Right renal cortex interstitium (tissue), 3 donors: ENCODE measurements around the gene FIGNL2. TPM values are rescaled to one million over a fixed set of nuclear protein-coding genes. Genes with fewer than 3 reads are reported as not detected.

Experiments
- DNase-seq, 3 donors: peaks; one replicate each; pipeline ENCODE4 v3.0.0-alpha.2; 2013; ENCODE audit warnings: low read depth in 3 of 3, low spot score in 2 of 3
- polyA plus RNA-seq, 3 donors: library from polyadenylated mRNA; unstranded; fragments of 120-200 nt; gene quantifications; one replicate each; pipeline ENCODE4 v1.2.1, GENCODE V29; 2013; ENCODE audit not compliant: insufficient read length in 3 of 3

Gene FIGNL2
- polyA plus RNA-seq, 3 donors, result 3.2 to 3.3 (median 3.3) TPM

DNA sequence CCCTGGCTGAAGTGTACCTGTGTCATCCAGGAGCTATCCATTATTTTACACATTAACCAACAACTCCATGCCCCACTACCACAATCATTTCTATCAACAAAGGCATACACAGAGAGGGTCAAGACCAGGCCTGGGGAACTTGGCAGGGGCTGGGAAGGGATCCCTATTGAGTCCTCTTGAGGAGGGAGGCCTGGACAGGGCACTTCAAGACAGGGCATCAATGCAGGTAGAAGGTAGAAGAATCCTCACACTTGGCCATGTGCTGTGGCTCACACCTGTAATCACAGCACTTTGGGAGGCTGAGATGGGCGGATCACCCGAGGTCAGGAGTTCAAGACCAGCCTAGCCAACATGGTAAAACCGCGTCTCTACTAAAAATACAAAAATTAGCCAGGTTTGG, 26.0 kb upstream of the FIGNL2 start:
- DNase-seq, result no peak

GRCh38 chr12:51874000-51874399, 25.5 kb upstream of the FIGNL2 start:
- DNase-seq, result no peak

GRCh38 chr12:51873251-51873994, 24.9 kb upstream of the FIGNL2 start:
- no peak for DNase-seq

- no peak for DNase-seq
Measured at GRCh38 chr12:51872689-51872981, 24.1 kb upstream of the FIGNL2 start.

- DNase-seq, result no peak
Measured at GRCh38 chr12:51871918-51872688, 23.6 kb upstream of the FIGNL2 start.

DNA sequence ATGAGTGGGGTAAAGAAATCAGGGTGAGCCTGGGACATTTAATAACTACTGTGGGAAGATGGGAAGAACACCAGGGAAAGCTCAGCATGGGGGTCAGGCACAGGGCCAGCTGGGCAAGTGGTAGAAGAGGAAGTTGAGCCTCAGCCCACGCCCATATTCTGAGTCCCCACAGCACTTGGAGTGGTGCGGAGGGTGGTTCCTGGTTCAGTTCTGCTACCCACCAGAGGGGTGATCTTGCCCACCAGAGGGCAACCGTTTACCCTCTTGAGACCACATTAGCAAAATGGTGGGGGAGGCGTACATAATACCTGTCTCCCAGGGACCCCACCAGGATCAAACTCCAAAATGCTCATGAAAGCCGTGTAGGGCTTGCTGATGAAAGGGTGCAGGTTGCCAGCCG, 22.6 kb upstream of the FIGNL2 start:
- DNase-seq, result no peak

- no peak for DNase-seq
Measured at GRCh38 chr12:51870504-51870903, 22.0 kb upstream of the FIGNL2 start.

GRCh38 chr12:51869931-51870330, 21.4 kb upstream of the FIGNL2 start:
- DNase-seq, result no peak

GRCh38 chr12:51869496-51869865, 21.0 kb upstream of the FIGNL2 start:
- no peak for DNase-seq

GRCh38 chr12:51868821-51869495, 20.4 kb upstream of the FIGNL2 start:
- no peak for DNase-seq

- no peak for DNase-seq
Measured at GRCh38 chr12:51867796-51868428, 19.4 kb upstream of the FIGNL2 start.

- DNase-seq, result no peak
Measured at GRCh38 chr12:51867371-51867770, 18.9 kb upstream of the FIGNL2 start.

- DNase-seq, result no peak
Measured at GRCh38 chr12:51866762-51867161, 18.2 kb upstream of the FIGNL2 start.

GRCh38 chr12:51866324-51866723, 17.8 kb upstream of the FIGNL2 start:
- no peak for DNase-seq

DNA sequence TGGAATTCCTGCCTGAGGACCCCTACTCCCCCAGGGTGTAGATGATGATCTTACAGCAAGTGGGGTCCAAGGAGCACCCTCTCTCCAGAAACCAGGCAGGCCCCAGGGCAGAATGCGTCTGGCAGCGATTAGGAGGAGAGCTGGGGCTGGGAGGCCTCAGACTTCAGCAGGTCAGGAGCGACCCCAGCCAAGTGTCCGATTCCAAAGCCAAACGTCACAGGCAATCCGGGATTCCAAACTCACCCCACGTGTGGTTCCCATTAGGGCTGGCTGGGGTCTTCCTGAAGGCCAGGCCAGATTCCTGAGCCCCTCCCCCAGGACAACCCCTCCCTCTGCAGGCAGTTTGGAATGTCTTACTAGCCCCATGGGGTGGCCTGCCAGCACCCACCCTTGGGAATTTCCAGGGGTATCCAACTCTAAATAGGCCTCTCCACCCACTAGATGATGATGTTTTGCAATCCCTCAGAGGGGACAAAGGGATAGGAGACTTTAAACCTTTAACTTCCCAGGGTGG, 17.3 kb upstream of the FIGNL2 start:
- no peak for DNase-seq

DNA sequence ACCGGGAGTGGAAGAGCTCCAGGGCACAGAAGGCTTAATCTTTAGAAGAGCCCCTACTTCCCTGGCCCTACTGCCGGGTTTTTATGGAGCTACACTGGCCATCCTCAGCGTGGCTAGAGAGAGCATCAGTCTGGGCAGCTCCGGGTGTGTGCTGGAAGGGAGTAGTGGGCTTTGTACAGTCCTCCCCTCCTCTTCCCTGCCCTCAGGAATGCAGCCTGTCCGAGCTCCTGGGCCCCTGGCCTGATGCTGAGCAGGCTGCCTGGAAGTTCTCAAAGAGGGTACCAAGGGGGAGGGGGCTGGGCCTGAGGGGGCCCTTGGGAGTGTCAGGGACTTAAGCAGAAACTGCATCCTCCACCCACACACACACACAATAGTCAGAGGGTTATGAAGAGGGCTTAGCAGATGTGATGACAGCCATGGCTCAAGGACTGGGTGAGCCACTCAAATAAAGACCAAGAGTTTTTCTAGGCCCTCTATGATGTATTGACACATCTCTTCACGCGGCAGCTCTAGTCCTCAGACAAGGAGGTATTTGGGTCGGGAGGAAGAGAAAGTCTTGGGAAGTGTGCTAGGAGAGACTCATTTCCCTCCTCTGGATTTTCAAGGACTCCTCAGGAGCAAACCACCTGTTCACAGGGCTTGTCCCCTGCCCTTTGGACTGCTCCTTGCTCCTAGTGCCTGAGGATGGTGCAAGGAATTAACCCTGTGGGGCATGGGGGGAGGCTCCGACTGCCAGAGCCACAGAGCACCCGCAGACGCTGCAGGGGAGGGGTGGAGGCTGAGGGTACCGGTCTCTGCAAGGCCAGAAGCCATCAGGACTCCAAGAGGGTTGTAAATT, 16.5 kb upstream of the FIGNL2 start:
- no peak for DNase-seq

DNA sequence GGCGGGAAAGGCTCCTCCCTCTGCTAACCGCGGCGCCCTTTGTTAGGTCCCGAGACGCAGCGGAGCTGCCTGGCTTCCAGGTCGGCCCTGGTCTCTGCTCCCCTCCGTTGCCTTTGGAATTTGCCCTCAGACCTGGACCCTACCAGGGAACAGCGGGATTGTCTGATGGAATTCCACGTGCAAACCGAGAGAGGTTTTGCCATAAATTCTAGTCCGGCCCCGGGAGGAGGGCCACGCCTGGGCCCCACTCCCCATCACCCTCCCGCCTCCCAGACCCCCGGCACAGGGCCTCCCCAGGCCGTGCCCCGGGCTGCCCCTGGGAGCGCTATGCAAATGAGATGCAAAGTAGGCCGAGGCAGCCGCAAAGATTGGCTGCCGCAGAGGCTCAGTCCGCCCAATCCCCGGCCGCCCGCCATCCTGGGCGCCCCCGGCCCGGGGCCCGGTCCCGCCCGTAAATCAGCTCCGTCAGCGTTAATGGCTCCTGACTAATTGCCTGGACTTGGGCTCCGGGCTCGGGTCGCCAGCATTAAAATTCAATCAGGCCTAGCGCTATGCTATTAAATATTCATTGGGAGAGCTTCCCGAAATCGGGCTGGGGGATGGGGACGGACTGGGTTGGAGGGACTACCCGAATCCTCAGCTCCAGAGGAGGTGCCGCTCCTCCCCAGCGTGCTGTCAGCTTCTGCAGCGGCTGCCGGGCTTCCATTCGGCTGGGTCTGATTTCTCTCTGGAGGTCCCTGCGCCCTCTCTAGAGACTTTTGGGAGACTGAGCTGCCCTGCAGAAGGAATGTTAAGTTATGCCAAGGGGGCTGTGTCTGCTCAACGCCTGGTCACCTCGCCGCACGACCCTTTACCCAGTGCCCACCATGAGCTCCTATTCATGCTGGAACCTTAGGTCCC, 15.7 kb upstream of the FIGNL2 start:
- DNase-seq, result no peak

GRCh38 chr12:51863363-51863932, 14.9 kb upstream of the FIGNL2 start:
- no peak for DNase-seq

DNA sequence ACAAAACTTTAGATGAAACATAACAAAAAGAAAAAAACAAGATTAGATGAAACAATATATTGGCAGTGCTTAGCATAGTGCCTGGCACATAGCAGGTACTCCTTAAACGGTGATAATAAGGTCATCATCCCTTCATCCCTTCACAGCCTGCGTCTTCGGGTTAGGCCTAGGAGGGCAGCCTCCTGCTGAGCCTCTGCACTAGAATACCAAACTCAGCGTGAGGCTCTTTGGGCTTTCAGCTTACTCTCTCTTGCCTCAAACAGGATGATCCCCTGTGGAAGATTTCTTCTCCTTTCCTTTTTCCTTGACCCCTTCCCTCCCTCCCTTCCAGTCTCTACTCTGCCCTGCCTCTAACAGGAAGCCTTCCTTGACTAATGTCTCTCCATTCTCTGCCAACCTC, 14.4 kb upstream of the FIGNL2 start:
- DNase-seq, result no peak
